Ascending aorta (tissue), 2 donors: ENCODE results near the gene DNM1. TPM values are rescaled to one million over a fixed set of nuclear protein-coding genes. Genes with fewer than 3 reads are reported as not detected.
A peak's percentile ranks its signal among the peaks of the same experiment; 100 is the strongest.

Experiments used
- DNase-seq, 2 donors: peaks; one replicate each; pipeline ENCODE4 v3.0.0-alpha.2; 2019; ENCODE audit warnings: low spot score in 2 of 2
- H3K27ac ChIP-seq, 2 donors: fragments of 200-600 bp; sonication (generic); one replicate each; pipeline ENCODE4 v1.5.1; 2016 to 2017; ENCODE audit warnings: mild to moderate bottlenecking in 1 of 2
- H3K27me3 ChIP-seq: fragments of 200-600 bp; sonication (generic); one replicate; pipeline ENCODE4 v1.5.1; 2017
- H3K36me3 ChIP-seq, 2 donors: fragments of 200-600 bp; sonication (generic); one replicate each; pipeline ENCODE4 v1.5.1; 2016
- H3K4me1 ChIP-seq, 2 donors: fragments of 200-600 bp; sonication (generic); one replicate each; pipeline ENCODE4 v1.5.1; 2016 to 2017; ENCODE audit warnings: mild to moderate bottlenecking in 1 of 2
- H3K4me3 ChIP-seq, 2 donors: fragments of 200-600 bp; sonication (generic); one replicate each; pipeline ENCODE4 v1.5.1; 2016 to 2017; ENCODE audit warnings: mild to moderate bottlenecking in 1 of 2
- H3K9me3 ChIP-seq, 2 donors: fragments of 200-600 bp; sonication (generic); one replicate each; pipeline ENCODE4 v1.5.1; 2016
- intact Hi-C: fragments of 100-400 bp; cut with DNase I; formaldehyde crosslinking; loops from one replicate; pipeline ENCODE4 v1.15.1; 2023
- total RNA-seq: library from RNA; depleted of rRNA; stranded (reverse); fragments of >200 nt; gene quantifications from one replicate; pipeline ENCODE4 v1.1.0, GENCODE V29; 2016
- TF ChIP-seq, protein P1 (sequence below), 3 experiments: fragments of 200-600 bp in 2 of 3; fragments of 450-650 bp in 1 of 3; sonication (generic) in 2 of 3; IDR thresholded peaks; one replicate each; pipeline ENCODE4 v1.5.1; 2016 to 2019; ENCODE audit warnings: antibody characterized with exemption in 3 of 3, mild to moderate bottlenecking in 1 of 3, moderate library complexity in 1 of 3

Gene DNM1
- total RNA-seq, 1 donor from 2014 or later = 31.9 TPM

DNA sequence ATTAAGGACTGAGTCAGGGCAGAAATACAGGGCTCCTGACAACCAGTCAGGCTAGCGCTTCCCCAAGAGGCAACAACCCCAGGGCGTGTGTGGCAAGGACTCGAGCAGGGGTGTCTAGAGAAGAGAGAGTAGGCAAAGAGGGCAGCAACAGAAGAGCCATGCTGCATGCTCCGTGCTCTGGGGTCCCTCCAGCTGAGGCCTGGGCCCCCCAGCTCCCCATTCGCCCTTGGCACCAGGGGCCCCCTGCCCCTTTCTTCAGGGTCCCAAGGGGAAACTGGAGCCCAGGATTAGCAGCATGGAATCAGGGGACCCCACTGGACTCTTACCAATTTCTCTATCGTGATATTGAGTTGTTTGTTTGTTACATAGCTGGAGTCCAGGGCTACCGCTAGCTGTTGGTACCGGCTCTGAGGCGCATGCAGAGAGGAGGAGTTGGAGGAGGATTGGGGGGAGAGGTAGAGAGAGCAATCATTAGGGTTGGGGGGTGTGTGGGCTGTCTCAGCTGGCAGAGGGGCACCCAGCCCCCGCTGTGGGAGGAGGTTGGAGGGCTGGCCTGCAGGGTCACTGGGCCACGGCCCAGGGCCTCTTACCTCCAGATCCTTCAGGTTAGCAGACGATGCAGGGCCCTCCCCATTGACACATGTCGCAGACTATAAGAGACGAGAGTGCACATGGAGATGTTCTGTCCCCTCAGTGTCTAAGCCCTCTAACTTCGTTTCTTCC is 63.9 kb downstream of the DNM1 start:
- H3K27ac ChIP-seq = no peak overlapping the region
- peaks cover 68 to 75% of the 10 kb centered on the region in 2 donors for H3K36me3 ChIP-seq
- H3K9me3 ChIP-seq = no peaks in the 10 kb centered on the region
- intact Hi-C loops = no loop called here
- no peaks in the 10 kb centered on the region for H3K27me3 ChIP-seq
- H3K4me3 ChIP-seq = no peak overlapping the region
- TF ChIP-seq, protein P1, sequence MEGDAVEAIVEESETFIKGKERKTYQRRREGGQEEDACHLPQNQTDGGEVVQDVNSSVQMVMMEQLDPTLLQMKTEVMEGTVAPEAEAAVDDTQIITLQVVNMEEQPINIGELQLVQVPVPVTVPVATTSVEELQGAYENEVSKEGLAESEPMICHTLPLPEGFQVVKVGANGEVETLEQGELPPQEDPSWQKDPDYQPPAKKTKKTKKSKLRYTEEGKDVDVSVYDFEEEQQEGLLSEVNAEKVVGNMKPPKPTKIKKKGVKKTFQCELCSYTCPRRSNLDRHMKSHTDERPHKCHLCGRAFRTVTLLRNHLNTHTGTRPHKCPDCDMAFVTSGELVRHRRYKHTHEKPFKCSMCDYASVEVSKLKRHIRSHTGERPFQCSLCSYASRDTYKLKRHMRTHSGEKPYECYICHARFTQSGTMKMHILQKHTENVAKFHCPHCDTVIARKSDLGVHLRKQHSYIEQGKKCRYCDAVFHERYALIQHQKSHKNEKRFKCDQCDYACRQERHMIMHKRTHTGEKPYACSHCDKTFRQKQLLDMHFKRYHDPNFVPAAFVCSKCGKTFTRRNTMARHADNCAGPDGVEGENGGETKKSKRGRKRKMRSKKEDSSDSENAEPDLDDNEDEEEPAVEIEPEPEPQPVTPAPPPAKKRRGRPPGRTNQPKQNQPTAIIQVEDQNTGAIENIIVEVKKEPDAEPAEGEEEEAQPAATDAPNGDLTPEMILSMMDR (IDR thresholded peaks at IDR 0.05) = no peak
- no peaks in the 10 kb centered on the region for H3K4me1 ChIP-seq
- DNase-seq = no peak

DNA sequence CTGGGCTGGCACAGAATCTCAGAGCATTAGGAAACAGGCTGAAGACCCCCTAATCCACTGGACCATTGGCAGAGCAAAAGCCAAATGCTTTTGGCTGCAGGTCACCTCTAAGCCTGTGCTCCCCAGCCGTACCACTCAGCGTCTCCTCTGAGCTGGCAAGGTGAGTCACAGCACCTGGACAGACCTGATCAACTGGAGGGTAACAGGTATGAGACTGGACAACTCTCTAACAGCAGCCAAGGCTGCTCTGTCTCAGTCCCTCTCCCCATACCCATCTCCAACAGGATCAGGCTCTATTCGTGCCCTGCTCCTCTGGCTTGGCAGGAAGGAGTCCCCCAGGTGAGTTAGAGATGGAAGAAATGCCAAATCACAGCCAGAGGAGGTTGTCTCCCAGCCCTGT is 67.9 kb downstream of the DNM1 start:
- Histone ChIP-seq H3K36me3 (peaks cover 44 to 59% of the 10 kb centered on the region in 2 donors), H3K27ac (no peak overlapping the region), H3K4me3 (no peak overlapping the region), H3K4me1 (peaks cover 0 to 10% of the 10 kb centered on the region in 2 donors), H3K27me3 (no peaks in the 10 kb centered on the region), H3K9me3 (no peaks in the 10 kb centered on the region)
- TF ChIP-seq, protein P1 (IDR thresholded peaks at IDR 0.05) = no peak
- no peak for DNase-seq
- intact Hi-C loops = no loop called here

DNA sequence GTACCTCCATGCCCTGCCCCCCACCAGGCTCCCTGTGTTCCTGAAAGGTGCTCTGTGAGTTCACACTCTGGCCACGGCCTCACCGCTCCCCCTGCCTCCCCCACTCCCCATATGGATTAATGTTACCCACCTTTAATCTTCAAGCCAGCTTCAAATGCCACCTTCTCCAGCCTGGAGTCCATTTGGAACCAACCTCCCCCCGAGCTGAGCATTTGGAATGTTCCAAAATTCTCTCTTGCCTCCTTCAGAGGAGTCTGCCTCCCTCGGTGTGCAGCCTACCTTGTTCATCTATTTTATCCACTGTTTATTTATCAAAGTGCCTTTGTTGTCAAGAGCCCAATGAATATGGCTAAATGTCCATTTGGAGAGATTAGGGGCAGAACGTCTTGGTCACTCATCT is 68.3 kb downstream of the DNM1 start:
- Histone ChIP-seq H3K4me3 (no peak overlapping the region), H3K27me3 (no peaks in the 10 kb centered on the region), H3K27ac (no peak overlapping the region), H3K36me3 (peaks cover 40 to 55% of the 10 kb centered on the region in 2 donors), H3K9me3 (no peaks in the 10 kb centered on the region), H3K4me1 (peaks cover 1 to 11% of the 10 kb centered on the region in 2 donors)
- TF ChIP-seq, protein P1 (IDR thresholded peaks at IDR 0.05) = no peak
- no peak for DNase-seq
- intact Hi-C loops = no loop called here

DNA sequence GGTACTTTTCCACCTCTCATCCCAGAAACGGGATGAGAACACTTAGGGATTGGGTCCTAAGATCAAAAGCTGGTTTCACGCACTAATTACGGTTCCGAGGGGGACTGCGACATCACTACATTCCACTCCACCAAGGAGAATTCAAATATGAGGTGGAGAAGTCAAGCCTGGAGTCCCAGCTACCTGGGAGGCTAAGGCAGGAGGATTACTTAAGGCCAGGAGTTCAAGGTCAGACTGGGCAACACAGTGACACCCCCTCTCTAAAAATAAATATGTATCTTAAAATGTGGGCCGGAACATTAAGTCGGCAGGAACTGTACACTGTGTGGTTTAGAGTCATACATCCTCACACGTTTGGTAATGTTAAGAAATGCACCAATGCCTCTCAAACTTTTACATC is 71.1 kb downstream of the DNM1 start:
- no peak overlapping the region for H3K27ac ChIP-seq
- peaks cover 6 to 20% of the 10 kb centered on the region in 2 donors for H3K4me1 ChIP-seq
- H3K27me3 ChIP-seq = no peaks in the 10 kb centered on the region
- DNase-seq = no peak
- peaks cover 18 to 30% of the 10 kb centered on the region in 2 donors for H3K36me3 ChIP-seq
- intact Hi-C loops = loop anchor here (2.0 kb wide), 1 partner anchor 113 kb away; the partner anchor contains the start of gene BBLN
- H3K9me3 ChIP-seq = no peaks in the 10 kb centered on the region
- TF ChIP-seq, protein P1 (IDR thresholded peaks at IDR 0.05) = no peak
- peak overlapping the region; percentile 78 to 91 for H3K4me3 ChIP-seq

DNA sequence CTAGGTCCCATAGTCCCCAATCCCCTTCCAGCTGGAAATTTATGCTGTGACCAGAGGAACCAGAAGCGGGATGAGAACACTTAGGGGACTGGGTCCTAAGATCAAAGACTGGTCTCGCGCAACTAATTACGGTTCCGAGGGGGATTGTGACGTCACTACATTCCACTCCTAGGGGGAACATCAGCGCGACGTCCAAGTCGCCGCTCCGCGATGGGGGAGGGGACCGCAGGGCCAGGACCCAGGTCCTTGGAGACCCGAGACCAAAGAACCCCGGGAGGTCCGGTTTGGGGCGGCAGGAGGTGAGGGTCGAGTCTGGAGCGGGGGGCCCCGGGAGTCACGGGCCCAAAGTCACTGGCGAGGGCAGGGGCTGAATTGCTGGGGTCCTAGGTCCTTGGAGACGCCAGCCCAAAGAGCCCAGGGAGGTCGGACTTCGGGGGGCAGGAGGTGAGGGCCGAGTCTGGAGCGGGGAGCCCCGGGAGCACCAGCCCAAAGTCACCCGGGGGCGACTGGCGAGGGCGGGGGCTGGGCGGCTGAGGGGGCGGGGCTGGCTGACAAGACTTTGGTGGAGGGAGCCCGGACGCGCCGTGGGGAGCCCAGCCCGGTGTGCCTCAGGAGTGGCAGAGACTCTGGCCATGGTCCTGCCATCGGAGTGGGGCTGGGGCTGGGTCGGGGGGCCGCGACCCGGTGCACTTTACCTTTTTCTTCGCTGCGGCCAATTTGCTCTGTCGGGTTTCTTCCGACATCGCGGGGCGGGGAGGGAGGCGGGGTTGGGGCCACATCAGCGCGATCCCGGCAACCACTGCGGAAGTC is 72.2 kb downstream of the DNM1 start, which contains the start of gene GOLGA2:
Gene GOLGA2 (minus strand): TSS at position 810 of the 810 bp plus-strand sequence. CDS start 31 bp downstream, at position 779.
- H3K4me1 ChIP-seq = peaks cover 6 to 20% of the 10 kb centered on the region in 2 donors
- TF ChIP-seq, protein P1 (IDR thresholded peaks at IDR 0.05) = no peak
- intact Hi-C loops = loop anchor here (1.0 to 5.0 kb wide), 6 partner anchors 47 to 182 kb away; partner anchors contain the start of genes BBLN, CIZ1, COQ4 and ODF2
- peak; percentile 26 to 71 for DNase-seq
- peaks cover 18 to 27% of the 10 kb centered on the region in 2 donors for H3K36me3 ChIP-seq
- no peaks in the 10 kb centered on the region for H3K27me3 ChIP-seq
- no peaks in the 10 kb centered on the region for H3K9me3 ChIP-seq
- peak within 1 kb of the TSS; percentile 86 to 87 for H3K27ac ChIP-seq
- H3K4me3 ChIP-seq = peak within 1 kb of the TSS; percentile 78 to 91
